Left renal cortex interstitium (tissue), 4 donors: ENCODE measurements around the gene CDH26. TPM values are rescaled to one million over a fixed set of nuclear protein-coding genes. Genes with fewer than 3 reads are reported as not detected.
"Not testable (repeated sequence)": the region's sequence is repeated elsewhere in the genome, so short reads cannot be mapped to it uniquely, and the experiment has no call there.

Source experiments
- DNase-seq, 4 donors: peaks; one replicate each; pipeline ENCODE4 v3.0.0-alpha.2; 2013; ENCODE audit warnings: low read depth in 4 of 4, low spot score in 2 of 4, missing footprints in 1 of 4
- polyA plus RNA-seq, 4 donors: library from polyadenylated mRNA; unstranded; fragments of 120-200 nt; gene quantifications; one replicate each; pipeline ENCODE4 v1.2.1, GENCODE V29; 2013; ENCODE audit not compliant: insufficient read length in 4 of 4

Gene CDH26
- polyA plus RNA-seq, 4 donors: 0.27 to 1.7 (median 1.0) TPM

GRCh38 chr20:59940129-59940955 is 17.9 kb upstream of the CDH26 start, which contains the start of the genes FAM217B and PPP1R3D:
TSS of gene FAM217B (plus strand) at chr20:59940389. CDS start at chr20:59943944, 3,555 bp downstream.
TSS of gene PPP1R3D (minus strand) at chr20:59940305. CDS start at chr20:59939931, 374 bp downstream.
- peak; percentile 81 to 94 (median 90) for DNase-seq

GRCh38 chr20:59940956-59941294 is 17.3 kb upstream of the CDH26 start:
- no peak for DNase-seq

GRCh38 chr20:59942245-59942644 is 16.0 kb upstream of the CDH26 start:
- no peak for DNase-seq

- DNase-seq: no peak
Measured at GRCh38 chr20:59944726-59945125, 13.5 kb upstream of the CDH26 start.

GRCh38 chr20:59945175-59945574 is 13.0 kb upstream of the CDH26 start:
- DNase-seq: no peak

- DNase-seq: no peak
Measured at GRCh38 chr20:59945731-59946130, 12.5 kb upstream of the CDH26 start.

- no peak for DNase-seq
Measured at GRCh38 chr20:59947376-59947775, 10.8 kb upstream of the CDH26 start.

GRCh38 chr20:59948212-59948611 is 10.0 kb upstream of the CDH26 start:
- no peak for DNase-seq

GRCh38 chr20:59948828-59949720 is 9.1 kb upstream of the CDH26 start:
- peak in 2 of 4 donors; percentile 30 to 64 for DNase-seq

- no peak for DNase-seq
Measured at GRCh38 chr20:59949911-59950310, 8.3 kb upstream of the CDH26 start.

- no peak for DNase-seq
Measured at GRCh38 chr20:59954718-59955117, 3.5 kb upstream of the CDH26 start.

- DNase-seq: no peak
Measured at GRCh38 chr20:59955131-59955796, 3.0 kb upstream of the CDH26 start.

- DNase-seq: not testable (repeated sequence)
Measured at GRCh38 chr20:59957568-59957967, 655 bp upstream of the CDH26 start.

GRCh38 chr20:59958626-59959025 is 403 bp downstream of the CDH26 start:
- DNase-seq: no peak

GRCh38 chr20:59961423-59961822 is 3.2 kb downstream of the CDH26 start:
- no peak for DNase-seq

GRCh38 chr20:59962155-59962554 is 3.9 kb downstream of the CDH26 start:
- DNase-seq: no peak

GRCh38 chr20:59966428-59966827 is 8.2 kb downstream of the CDH26 start:
- DNase-seq: no peak

- DNase-seq: no peak
Measured at GRCh38 chr20:59971428-59971827, 13.2 kb downstream of the CDH26 start.

- DNase-seq: no peak
Measured at GRCh38 chr20:59972037-59972801, 14.0 kb downstream of the CDH26 start.

- peak in 2 of 4 donors; percentile 22 to 56 for DNase-seq
Measured at GRCh38 chr20:59976156-59976782, 18.0 kb downstream of the CDH26 start.
